Subcutaneous abdominal adipose tissue (tissue), 5 donors: Measurements from ENCODE around the gene PANK1.
"Not testable (repeated sequence)": the region's sequence is repeated elsewhere in the genome, so short reads cannot be mapped to it uniquely, and the experiment has no call there.

Source experiments
- H3K27ac ChIP-seq: one replicate; pipeline ENCODE4 v1.7.0; 2013; ENCODE audit warnings: low read depth, mild to moderate bottlenecking, inconsistent platforms, low read length, moderate library complexity
- H3K27me3 ChIP-seq, 5 donors: one replicate each; pipeline ENCODE4 v1.7.0; 2013; ENCODE audit warnings: low read length in 5 of 5, inconsistent platforms in 1 of 5; ENCODE audit not compliant: control insufficient read depth in 5 of 5, insufficient read depth in 4 of 5
- H3K36me3 ChIP-seq, 5 donors: one replicate each; pipeline ENCODE4 v1.7.0; 2013; ENCODE audit warnings: low read length in 5 of 5; ENCODE audit not compliant: control insufficient read depth in 5 of 5, insufficient read depth in 5 of 5
- H3K4me1 ChIP-seq, 5 donors: one replicate each; pipeline ENCODE4 v1.7.0; 2013; ENCODE audit warnings: low read length in 5 of 5, mild to moderate bottlenecking in 3 of 5, moderate library complexity in 1 of 5; ENCODE audit not compliant: control insufficient read depth in 5 of 5, insufficient read depth in 5 of 5
- H3K4me3 ChIP-seq, 5 donors: one replicate each; pipeline ENCODE4 v1.7.0; 2013; ENCODE audit warnings: low read length in 5 of 5, low read depth in 1 of 5
- H3K9ac ChIP-seq, 5 donors: one replicate each; pipeline ENCODE4 v1.7.0; 2013; ENCODE audit warnings: low read length in 5 of 5, mild to moderate bottlenecking in 4 of 5, moderate library complexity in 3 of 5
- H3K9me3 ChIP-seq, 5 donors: one replicate each; pipeline ENCODE4 v1.7.0; 2013; ENCODE audit warnings: low read length in 5 of 5; ENCODE audit not compliant: control insufficient read depth in 5 of 5
- donor health status: healthy.
- donor health status: healthy.
- donor health status: healthy.
- donor health status: healthy.
- donor health status: healthy.

PANK1 gene

GRCh38 chr10:89548673-89549072 lies 96.4 kb downstream of the PANK1 start:
- no peaks in the 10 kb centered on the region for H3K4me1 ChIP-seq
- no peak overlapping the region for H3K9ac ChIP-seq
- H3K27me3 ChIP-seq = peaks cover 0 to 2% (median 0%) of the 10 kb centered on the region in 5 donors
- no peaks in the 10 kb centered on the region for H3K36me3 ChIP-seq
- H3K9me3 ChIP-seq = peaks cover 0 to 4% (median 0%) of the 10 kb centered on the region in 5 donors
- H3K27ac ChIP-seq = no peak overlapping the region
- H3K4me3 ChIP-seq = no peak overlapping the region

- H3K4me1 ChIP-seq = no peaks in the 10 kb centered on the region
- no peak overlapping the region for H3K9ac ChIP-seq
- no peak overlapping the region for H3K4me3 ChIP-seq
- H3K36me3 ChIP-seq = no peaks in the 10 kb centered on the region
- H3K27me3 ChIP-seq = peaks cover 0 to 2% (median 0%) of the 10 kb centered on the region in 5 donors
- H3K9me3 ChIP-seq = peaks cover 0 to 4% (median 0%) of the 10 kb centered on the region in 5 donors
- no peak overlapping the region for H3K27ac ChIP-seq
These were observed 97.1 kb downstream of the PANK1 start for GRCh38 chr10:89547853-89548513.

- H3K27me3 ChIP-seq, H3K9me3 ChIP-seq, H3K27ac ChIP-seq, H3K36me3 ChIP-seq, H3K4me1 ChIP-seq, H3K4me3 ChIP-seq, H3K9ac ChIP-seq: not testable (repeated sequence)
These were observed 98.4 kb downstream of the PANK1 start for GRCh38 chr10:89546651-89547050.

DNA sequence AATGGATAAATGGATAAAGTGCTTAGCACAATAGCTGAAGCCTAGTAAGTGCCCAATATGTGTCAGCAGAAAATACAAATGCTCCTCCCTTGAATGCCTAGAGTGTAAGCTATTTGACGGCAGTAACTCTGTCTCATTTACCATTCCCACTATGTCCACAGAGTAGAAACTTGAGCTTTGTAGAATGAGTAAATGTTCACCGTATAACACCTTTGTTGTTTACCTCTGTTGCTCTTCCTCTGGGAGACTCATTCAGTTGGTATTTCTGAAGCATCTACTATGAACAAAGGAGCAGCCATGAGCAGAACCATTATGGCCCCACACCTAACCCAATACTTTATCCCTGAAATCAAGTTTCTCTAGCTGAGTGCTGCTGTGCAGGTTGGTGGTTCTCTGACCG lies 101.2 kb downstream of the PANK1 start:
- H3K9ac ChIP-seq = no peak overlapping the region
- H3K27ac ChIP-seq = no peak overlapping the region
- peaks cover 0 to 4% (median 0%) of the 10 kb centered on the region in 5 donors for H3K9me3 ChIP-seq
- no peaks in the 10 kb centered on the region for H3K36me3 ChIP-seq
- peaks cover 0 to 2% (median 0%) of the 10 kb centered on the region in 5 donors for H3K27me3 ChIP-seq
- H3K4me1 ChIP-seq = no peaks in the 10 kb centered on the region
- H3K4me3 ChIP-seq = no peak overlapping the region

GRCh38 chr10:89540420-89540949 lies 104.6 kb downstream of the PANK1 start:
- Histone ChIP-seq H3K4me3 (no peak overlapping the region), H3K27me3 (peaks cover 0 to 10% (median 4%) of the 10 kb centered on the region in 5 donors), H3K4me1 (peaks cover 0 to 6% (median 5%) of the 10 kb centered on the region in 5 donors)

GRCh38 chr10:89537364-89537763 lies 107.7 kb downstream of the PANK1 start:
- Histone ChIP-seq H3K9ac (no peak overlapping the region), H3K4me1 (peaks cover 0 to 12% (median 11%) of the 10 kb centered on the region in 5 donors), H3K4me3 (no peak overlapping the region), H3K27ac (no peak overlapping the region), H3K27me3 (peaks cover 9 to 33% (median 13%) of the 10 kb centered on the region in 5 donors), H3K36me3 (no peaks in the 10 kb centered on the region), H3K9me3 (no peaks in the 10 kb centered on the region)

More at GRCh38 chr10:89540420-89540949, 104.6 kb downstream of the PANK1 start:
- Histone ChIP-seq H3K9ac (no peak overlapping the region), H3K9me3 (peaks cover 0 to 1% (median 0%) of the 10 kb centered on the region in 5 donors), H3K36me3 (no peaks in the 10 kb centered on the region), H3K27ac (no peak overlapping the region)

- peaks cover 0 to 12% (median 11%) of the 10 kb centered on the region in 5 donors for H3K4me1 ChIP-seq
- H3K4me3 ChIP-seq = peak overlapping the region in 4 of 5 donors; percentile 27 to 56 (median 46)
- peaks cover 12 to 33% (median 15%) of the 10 kb centered on the region in 5 donors for H3K27me3 ChIP-seq
- no peak overlapping the region for H3K9ac ChIP-seq
- no peak overlapping the region for H3K27ac ChIP-seq
- no peaks in the 10 kb centered on the region for H3K9me3 ChIP-seq
- H3K36me3 ChIP-seq = no peaks in the 10 kb centered on the region
These were observed 109.1 kb downstream of the PANK1 start for GRCh38 chr10:89536013-89536354.

DNA sequence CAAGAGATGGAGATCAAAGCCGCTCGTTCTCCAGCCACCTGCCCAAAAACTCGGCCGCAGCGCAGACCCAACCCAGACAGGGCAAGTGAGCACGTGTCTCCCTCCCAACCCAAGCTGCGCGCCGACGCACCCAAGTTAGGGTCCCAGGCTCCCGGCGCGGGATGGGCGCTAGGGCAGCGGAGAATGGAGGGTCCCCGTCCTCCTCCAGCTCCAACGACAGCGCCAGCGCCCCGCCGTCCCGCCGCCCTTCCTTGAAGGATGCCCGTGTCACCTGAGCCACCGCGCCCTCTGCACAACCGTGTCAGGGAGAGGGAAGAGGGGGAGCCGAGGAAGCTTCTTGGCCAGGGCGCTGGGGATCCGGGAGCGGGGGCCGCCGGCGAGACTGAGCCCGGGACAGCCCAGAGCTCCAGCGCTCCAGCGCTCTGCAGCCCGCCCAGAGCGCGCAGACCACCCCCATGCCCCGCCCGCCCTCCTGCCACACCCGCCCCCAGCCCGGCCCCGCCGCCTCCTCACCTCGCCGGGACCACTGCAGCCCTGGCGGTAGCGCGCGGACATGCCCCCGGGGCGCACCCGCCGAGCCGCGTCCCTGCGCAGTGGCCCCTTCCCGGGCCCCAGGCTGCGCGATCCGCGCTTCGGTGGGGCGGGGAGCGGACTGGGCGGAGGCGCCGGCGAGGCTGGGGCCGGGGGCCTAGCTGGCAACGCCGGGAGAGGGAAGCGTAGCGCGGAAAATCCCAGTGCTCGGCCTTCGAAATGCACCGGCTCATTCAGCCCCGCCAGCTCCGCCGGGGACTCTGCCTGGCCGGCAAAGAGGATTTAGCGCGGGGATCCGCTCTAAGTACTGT lies 109.7 kb downstream of the PANK1 start, which contains the start of gene SLC16A12:
TSS of gene SLC16A12 (minus strand) at position 424 of the 842 bp plus-strand sequence. CDS start 73,016 bp downstream, outside the sequence.
- H3K27ac ChIP-seq = no peak within 1 kb of the TSS
- no peak within 1 kb of the TSS for H3K9ac ChIP-seq

DNA sequence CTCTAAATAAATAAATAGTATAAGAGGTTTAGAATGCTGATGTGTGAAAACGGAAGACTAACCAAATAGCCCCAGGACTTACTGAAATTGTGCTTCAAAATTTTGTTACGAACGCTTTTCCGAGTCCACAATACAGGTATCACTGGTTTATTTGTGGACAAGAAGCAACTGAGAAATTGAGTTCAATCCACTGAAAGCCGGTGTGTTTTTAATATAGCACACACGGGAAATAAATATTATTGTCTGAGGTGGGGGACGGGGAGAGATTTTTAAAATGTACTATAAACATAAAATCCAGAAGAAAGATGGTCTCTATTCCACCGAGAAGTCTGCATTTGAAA lies 110.2 kb downstream of the PANK1 start:
- Histone ChIP-seq H3K27me3 (peaks cover 12 to 33% (median 15%) of the 10 kb centered on the region in 5 donors), H3K36me3 (no peaks in the 10 kb centered on the region), H3K9me3 (no peaks in the 10 kb centered on the region), H3K4me1 (peaks cover 0 to 12% (median 11%) of the 10 kb centered on the region in 5 donors), H3K27ac (no peak overlapping the region), H3K4me3 (peak overlapping the region in 4 of 5 donors; percentile 36 to 56 (median 45)), H3K9ac (no peak overlapping the region)

More for the DNA sequence above, 109.7 kb downstream of the PANK1 start, which contains the start of gene SLC16A12:
- Histone ChIP-seq H3K4me1 (peaks cover 0 to 12% (median 11%) of the 10 kb centered on the region in 5 donors), H3K27me3 (peaks cover 12 to 33% (median 15%) of the 10 kb centered on the region in 5 donors), H3K9me3 (no peaks in the 10 kb centered on the region), H3K36me3 (no peaks in the 10 kb centered on the region), H3K4me3 (peak within 1 kb of the TSS; percentile 27 to 56 (median 44))
